Anterior cingulate cortex (tissue), 58 donors: Measurements from ENCODE around the gene SLC12A3.
"Not testable (repeated sequence)": the region's sequence is repeated elsewhere in the genome, so short reads cannot be mapped to it uniquely, and the experiment has no call there.

Experiments used
- DNase-seq, 58 donors: peaks; one replicate each; lab custom pipeline; 2025; lab: John Stamatoyannopoulos, UW

SLC12A3 gene

DNA sequence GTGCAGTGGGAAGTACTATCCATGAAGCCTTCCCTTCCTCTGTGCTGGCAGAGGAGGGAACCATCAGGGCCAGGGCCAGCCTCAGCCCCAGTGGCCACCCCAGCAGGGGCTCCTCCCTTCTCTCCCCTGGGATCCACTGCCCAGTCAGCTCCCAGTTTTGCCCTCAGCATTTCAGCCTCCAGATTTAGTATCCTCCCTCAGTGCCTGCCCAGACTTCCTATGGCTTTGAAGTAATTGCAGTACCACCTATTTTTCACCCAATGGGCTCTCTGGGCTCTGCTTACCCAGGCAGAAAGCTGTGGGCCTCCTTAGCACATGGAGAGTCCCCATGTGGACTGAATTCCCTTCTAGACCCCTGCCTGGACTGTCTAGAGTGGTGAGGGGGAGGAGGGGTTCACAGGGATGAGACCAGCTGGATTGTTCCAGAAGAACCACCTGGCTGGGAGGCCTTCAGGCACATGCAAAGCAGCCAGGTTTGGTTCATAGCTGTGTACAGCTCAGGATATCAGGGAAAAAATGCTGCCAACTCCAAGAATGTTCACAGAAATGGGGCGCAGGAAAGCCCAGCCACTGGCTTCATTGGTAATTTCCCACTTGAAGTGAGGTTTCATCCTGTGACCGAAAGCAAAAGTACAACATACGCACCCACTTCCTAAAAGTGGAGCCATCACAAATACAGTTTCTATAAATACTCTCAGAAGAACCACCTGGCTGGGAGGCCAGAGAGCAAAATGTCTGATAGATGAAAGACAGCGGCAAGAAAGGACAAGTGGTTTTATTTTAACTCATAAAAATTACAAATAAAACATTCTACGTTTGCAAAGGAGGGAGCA is 51.8 kb downstream of the SLC12A3 start:
- peak in 4 of 58 donors; percentile 7 to 12 (median 10) for DNase-seq

DNA sequence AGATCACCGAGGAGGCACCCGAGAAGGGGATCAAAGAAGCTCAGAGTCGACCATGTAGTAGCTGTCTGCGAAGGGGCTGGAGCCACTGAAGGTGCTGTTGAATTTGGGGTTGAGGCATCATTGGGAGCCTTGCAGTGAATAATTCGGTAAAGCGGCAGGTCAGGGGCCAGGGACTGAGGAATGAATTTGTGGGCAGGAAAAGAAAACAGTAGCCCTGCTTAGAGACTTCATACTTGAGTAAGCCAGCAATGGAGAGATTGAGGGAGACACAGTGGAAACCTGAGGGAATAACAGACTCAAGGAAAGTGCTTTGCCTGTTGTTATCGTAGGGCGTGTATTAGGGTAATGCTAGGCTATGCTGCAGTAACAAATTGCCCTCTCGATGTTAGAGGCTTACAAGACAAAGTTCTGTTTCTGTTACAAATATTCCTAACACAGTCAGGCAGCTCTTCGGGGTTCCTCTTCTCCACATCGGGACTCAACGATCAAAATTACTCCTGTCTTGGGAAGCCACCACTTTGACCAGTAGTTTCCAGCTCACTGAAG is 53.5 kb downstream of the SLC12A3 start:
- DNase-seq: no peak

DNA sequence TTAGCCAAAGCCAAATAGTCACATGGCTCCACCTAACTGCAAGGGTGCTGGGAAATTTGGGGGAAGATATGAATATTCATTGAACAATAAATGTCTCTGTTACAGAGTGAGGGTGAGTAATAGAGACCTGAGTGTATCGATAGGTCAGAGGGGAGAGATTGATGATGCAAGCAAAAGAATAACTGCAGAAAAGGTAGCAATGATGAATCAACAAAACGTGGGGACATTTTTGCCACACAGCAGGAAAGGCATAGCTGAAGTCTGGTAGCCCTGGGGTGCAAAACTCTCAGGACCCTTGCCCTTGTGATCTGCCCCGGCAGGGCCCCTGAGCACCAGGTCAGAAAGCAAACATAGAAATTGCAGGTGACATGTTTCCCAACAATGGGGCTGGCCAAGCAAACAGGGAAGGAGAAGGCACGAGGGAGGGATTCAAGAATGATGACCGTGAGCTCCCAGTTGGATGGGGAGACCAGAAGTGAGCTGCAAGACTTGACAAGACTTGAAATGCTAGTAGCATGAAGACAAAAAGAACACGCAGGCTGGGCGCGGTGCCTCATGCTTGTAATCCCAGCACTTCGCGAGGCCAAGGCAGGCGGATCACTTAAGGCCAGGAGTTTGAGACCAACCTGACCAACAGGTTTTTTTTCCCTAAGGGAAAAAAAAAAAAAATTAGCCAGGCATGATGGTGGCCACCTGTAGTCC is 54.2 kb downstream of the SLC12A3 start:
- no peak for DNase-seq

DNA sequence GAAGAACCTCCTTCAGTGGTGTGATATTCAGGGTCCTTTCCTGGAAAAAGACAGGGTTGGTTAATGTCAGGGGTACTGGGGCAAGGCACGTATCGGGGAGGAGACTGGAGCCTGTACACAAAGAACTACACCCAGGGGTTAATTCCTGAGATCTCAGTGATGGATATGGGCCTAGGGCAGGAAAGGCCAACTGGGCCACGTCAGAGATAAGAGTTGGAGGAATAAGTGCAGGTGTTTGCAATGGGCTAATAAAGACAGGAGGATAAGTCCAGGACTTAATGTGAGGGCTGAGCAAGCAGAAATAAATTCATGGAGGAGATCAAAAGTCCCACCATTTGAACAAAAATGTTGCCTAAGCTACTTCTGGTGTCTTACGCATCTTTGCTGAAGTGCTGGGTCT is 56.6 kb downstream of the SLC12A3 start:
- DNase-seq: no peak

DNA sequence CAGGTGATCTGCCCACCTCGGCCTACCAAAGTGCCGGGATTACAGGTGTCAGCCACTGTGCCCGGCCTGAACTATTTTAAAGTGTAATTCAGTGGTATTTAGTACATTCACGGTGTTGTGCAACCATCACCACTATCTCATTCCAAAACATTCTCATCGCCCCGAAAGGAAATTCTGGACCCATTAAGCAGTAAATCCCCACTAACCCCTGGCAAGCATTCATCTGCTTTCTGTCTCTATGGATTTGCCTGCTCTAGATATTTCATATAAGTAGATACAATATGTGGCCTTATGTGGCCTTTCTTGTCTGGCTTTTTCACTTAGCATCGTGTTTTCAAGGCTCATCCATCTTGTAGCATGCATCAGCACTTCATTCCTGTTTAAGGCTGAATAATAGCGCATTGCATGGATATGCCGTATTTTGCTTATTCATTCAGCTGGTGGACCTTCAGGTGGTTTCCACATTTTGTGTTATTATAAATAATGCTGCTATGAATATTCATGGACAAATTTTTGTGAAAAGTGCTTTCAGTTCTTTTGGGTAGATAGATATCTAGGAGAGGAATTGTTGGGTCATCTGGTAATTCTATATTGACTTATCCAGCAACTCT is 58.6 kb downstream of the SLC12A3 start:
- no peak for DNase-seq

DNA sequence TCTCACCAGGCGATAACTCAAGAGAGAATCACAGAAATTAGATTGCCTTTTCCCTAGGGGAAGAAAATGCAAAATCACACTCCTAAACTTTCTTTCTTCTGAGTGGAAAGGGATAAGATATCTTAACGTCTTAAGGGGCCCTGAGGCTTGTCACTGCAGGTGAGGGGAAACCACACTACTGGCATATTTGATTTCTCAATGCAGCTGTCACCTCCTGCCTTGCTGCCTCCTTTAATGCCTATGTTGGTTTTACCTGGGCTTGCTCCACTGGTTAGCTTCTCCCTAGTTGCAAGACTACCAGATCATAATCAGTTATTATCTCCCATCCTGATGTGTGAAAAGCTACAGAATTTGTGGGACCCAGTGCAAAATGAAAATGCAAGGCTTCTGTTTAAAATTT is 62.5 kb downstream of the SLC12A3 start:
- no peak for DNase-seq

DNA sequence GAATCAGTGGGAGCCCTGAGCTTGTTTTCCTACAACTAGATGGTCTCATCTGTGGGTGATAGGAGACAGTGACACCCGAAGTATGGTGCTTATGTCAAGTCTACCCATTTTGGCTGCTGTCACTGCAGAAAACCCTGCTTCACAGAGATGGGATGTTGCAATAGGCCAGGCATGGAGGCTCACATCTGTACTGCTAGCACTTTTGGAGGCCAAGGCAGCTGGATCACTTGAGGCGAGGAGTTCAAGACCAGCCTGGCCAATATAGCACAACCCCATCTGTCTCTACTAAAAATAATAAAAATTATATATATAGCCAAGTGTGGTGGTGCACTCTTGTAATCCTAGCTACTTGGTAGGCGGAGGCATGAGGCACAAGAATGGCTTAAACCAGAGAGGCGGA is 64.6 kb downstream of the SLC12A3 start:
- no peak for DNase-seq

DNA sequence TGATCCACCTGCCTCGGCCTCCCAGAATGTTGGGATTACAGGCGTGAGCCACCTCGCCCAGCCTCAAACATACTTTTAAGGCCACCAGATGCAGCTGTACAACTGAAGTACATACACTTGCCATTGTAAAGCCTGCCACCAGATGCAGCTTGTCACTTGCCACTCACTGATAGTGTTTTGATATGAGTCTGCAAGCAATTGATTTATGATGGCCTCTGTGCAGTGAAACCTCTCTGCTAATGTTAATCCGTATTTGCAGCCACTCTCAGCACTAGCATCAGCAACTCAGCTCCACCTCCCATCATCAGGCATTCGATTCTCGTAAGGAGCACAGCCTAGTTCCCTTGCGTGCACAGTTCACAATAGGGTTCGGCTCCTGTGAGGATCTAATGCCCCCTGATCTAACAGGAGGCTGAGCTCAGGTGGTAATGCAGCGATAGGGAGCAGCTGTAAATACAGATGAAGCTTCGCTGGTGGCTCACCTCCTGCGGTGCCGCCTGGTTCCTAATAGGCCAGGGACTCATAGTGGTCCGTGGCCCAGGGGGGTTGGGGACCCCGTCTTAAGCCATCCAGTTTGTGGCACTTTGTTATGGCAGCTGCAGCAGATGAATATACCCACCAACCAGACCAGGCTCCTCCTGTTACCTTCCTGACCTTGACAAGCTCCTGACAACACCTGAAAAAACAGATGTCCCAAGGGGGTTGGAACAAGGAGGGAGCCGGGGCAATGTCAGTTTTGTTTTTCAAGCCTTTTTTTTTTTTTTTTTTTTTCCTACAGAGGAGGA is 65.7 kb downstream of the SLC12A3 start:
- DNase-seq: no peak

DNA sequence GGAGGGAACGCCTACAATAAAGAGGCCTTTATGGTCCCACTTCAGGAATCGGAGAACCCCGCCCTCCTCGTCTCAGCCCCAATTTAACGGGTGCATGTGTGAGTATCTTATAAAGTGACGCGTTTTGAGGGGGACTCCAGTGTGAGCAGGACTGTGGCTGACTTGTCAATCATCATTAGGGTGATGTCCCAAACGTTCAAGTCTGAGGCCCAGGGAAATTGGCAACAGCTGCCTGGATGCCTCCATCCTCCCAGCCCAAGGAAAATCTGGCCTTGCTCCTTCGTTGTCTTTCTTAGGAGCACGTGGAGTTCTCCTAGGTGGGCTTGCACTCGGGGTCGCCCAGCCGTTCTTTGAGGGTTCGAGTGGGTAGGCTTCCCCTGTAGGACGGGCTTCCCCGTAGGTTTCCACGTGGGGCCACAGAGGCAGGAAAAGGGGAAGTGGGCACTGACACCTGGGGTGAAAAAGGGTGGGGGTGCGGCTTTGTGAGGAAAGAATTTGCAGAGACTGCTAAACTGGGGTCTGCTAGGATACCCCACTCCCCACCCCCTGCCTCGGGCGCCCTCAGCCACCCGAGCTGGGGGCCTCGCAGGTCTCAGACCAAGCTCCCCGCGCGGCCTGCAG is 66.4 kb downstream of the SLC12A3 start:
- peak in 3 of 58 donors; percentile 56 to 74 (median 65) for DNase-seq

DNA sequence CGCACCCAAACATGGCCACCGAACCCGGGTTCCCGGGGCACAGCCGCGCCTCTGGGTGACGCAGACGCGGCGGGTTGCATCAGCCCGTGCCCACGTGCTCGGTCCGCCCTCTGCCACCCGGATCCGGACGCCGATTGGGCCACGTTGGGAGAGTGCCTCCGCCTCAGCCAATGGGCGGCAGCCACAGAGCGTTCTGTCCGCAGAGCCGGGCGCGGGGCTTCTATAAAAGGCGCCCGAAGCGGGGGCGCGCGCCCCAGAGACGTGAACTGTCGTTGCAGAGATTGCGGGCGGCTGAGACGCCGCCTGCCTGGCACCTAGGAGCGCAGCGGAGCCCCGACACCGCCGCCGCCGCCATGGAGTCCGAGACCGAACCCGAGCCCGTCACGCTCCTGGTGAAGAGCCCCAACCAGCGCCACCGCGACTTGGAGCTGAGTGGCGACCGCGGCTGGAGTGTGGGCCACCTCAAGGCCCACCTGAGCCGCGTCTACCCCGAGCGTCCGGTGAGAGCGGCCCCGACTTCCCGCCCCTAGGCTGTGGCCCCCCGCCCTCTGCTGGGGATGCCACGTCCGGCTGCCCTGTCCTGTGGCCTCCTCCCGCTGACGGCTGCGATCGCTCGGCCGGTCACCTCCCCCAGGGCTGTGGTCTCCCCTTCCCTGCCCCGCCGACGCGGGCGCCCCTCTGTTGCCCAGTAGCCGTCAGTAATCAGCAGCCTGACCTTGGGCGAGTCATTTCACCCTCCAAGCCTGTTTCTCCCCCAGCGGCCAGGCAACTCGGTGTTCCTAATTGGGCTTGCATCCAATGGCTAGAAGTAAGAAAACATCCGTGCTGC is 67.1 kb downstream of the SLC12A3 start, which contains the start of gene HERPUD1:
HERPUD1 (plus strand) TSS at position 251 of the 829 bp plus-strand sequence; CDS start at position 354, 103 bp downstream.
- DNase-seq: peak; percentile 82 to 100 (median 99)

DNA sequence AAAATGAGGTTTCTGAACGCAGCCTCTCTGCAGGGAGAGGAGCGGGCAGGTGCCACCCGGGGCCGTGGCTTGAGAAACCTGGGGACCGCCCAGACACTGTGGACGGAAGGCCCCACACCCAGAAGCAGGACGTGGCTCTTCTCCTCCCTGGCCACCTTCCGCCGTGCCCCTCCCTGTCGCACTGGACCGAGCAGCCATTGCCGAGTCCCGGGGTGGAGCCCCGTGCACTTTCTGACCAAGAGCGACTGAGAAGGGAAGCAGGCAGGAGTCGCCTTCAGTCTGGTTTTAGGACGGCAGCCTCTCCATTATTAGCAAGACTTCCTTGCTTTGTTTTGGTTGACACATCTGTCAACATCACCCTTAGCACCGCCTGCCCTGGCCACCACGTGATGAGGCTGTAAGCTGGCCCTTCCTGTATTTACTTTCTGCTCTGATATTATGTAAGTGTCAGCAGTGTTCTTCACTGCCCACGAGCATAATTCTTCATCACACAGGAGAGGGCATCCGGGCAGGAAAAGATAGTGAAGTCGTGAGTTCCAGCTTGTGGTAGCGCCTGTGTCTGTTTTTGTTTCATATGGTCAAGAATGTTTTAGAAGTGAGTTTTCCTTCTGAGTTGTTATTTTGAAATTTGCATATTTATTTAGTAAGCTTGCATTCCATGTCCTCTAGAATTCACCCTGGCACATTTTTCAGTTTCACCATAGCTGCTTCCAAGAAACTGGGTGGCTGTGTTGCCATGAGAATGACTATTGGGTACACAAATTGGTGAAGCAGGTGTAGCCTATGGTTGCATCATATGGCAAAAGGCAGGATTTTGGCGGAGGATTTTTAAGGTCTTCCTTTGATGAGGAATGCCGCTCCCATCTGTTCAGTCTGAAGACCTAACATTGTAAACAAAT is 68.0 kb downstream of the SLC12A3 start:
- peak in 55 of 58 donors; percentile 27 to 84 (median 63) for DNase-seq

DNA sequence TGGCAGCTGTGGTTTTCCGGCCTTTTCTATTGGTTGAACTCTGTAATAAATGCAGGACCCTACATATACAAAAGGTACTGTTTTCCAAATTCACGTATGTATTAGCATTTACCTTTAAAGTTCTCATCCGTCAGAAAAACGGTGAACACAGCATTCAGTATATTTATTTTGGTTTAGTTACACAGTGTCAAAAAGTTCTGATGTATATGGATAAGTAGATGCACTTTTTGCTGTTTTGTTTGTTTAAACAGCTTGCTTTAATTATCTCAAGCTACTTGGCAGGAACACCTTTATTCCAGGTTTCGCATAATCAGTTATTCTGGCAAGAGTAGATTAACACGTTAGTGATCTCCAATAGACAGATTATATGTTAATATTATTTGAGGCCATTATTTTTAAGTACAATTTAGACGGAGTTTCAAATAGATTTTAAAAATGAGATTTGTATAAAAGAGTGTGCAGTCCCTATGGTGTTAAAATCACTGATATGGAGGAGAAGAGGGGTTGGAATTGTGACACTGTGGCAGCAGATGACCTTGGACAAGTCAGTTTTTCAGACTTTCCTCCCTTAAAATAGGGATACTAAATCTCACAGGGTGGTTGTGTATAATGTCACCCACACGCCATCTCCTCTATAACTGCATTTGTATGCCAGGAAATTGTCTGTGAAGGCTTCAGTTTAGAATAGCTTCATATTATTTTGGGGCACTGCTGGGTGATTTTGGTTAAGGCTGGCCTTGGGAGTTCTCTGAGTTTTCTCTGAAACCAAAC is 69.0 kb downstream of the SLC12A3 start:
- no peak for DNase-seq

DNA sequence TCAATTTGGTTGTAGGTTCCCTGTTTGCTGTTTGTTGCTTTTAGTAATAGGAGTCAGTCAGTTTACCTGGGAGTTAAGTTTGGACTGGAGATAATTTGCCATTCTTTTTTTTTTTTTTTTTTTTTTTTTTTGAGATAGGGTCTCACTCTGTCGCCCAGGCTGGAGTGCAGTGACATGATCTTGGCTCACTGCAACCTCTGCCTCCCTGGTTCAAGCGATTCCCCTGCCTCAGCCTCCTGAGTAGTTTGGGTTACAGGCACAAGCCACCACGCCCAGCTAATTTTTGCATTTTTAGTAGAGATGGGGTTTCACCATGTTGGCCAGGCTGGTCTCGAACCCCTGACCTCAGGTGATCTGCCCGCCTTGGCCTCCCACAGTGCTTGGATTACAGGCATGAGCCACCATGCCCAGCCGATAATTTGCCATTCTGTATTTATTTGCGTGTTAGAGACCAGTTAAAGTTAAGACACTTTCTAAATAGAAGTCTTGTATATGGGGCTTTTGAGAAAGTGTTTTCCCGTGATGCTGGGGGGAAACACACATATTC is 69.7 kb downstream of the SLC12A3 start:
- not testable (repeated sequence) for DNase-seq

DNA sequence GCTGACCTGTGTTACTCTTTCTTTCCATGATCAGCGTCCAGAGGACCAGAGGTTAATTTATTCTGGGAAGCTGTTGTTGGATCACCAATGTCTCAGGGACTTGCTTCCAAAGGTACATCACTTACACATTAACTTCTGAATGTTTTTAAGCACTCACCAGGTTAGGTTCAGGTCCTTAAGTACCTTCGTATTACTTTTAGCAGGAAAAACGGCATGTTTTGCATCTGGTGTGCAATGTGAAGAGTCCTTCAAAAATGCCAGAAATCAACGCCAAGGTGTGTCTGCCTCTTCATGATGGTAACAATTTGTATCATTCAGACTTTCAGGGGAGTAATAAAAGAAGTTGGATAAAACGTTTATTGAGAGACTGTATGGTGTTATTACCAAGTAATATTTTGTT is 70.2 kb downstream of the SLC12A3 start:
- no peak for DNase-seq

DNA sequence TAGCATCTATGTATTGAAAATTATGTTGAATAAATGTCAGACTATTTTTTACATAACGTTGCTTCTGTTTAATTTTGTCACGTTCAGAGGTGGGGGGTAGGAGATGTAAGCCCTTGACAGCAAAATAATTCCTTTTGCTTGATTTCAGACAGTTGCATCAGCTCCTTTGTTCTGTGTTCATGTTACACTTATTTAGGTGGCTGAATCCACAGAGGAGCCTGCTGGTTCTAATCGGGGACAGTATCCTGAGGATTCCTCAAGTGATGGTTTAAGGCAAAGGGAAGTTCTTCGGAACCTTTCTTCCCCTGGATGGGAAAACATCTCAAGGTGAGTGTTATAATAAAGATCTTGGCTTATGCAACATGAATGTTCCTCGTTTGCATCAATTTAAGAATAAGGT is 71.5 kb downstream of the SLC12A3 start:
- DNase-seq: no peak

DNA sequence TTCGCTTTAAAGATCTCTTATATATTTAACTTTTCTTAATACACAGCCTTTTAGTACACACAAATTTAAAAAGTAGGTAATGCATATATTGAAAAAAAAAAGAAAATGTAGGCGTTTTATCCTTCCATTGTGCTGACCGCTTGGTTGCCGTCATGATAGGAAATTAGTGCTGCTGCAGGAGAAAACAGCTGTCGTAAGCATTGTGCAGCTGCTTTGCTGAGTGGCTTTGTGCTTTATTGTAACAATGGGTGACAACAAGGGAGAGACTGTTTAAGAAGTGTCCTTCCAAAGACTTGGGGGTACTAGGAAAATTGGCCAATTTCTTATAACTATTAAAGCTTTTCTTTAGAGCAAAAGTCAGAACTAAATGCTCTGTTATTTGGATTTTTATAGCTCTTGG is 71.9 kb downstream of the SLC12A3 start:
- peak in 2 of 58 donors; percentile 24 to 40 for DNase-seq
